Fibroblast of peridontal ligament (primary cell): ENCODE measurements around the gene SH3BGRL3.
A peak's percentile ranks its signal among the peaks of the same experiment; 100 is the strongest.
"Not testable (repeated sequence)": the region's sequence is repeated elsewhere in the genome, so short reads cannot be mapped to it uniquely, and the experiment has no call there.

Experiments
- DNase-seq: peaks from one replicate; pipeline ENCODE4 v3.0.0-alpha.2; 2010; ENCODE audit errors: extremely low read depth

The SH3BGRL3 gene

DNA sequence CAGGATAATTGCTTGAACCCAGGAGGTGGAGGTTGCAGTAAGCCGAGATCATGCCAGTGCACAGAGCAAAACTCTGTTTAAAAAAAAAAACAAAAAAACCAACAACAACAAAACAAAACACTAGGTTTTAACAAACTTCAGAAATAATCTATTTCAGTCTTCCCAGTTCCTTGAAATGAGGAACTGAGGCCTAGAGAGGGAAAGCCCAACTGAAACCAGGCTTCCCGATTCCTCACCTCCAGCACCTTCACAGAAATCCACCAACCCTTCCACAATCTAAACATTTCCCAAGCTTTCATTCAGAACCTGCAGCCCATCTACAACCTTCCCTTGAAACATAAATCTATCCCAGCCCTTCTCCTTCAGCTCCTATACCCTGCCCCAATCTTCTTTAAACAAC, 37.3 kb downstream of the SH3BGRL3 start:
- no peak for DNase-seq

DNA sequence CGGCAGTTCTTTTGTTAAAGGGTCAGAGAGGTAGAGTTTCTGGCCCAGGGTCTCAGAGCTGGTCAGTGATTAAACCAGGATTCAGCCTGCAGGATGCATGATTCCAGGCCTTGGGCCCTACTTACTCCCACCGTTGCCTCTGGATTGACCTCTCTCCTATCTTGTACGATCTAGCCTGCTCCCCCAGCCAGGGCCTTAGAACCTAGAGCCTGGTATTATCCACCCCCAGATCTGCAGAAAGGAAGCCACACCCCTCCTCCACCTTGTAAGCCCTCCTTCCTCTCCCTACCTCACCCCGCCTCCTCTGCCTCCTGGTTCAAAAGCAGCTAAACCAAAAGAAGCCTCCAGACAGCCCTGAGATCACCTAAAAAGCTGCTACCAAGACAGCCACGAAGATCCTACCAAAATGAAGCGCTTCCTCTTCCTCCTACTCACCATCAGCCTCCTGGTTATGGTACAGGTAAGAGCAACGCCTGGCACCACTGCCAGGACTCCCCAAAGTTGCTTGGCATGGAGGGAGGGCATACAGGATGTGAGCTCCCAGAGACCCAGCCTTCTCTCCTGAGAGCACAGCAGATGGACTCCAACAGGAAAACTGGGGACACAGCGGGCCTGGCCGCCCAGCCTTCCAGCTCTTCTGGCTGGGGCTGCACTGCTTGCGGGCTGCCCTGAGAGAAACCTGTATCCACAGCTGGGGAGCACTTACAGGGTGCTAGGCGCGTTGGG, 37.9 kb downstream of the SH3BGRL3 start, which contains the start of gene CD52:
Gene CD52 (plus strand): TSS at position 347 of the 726 bp plus-strand sequence. CDS start 60 bp downstream, at position 407.
- DNase-seq: no peak

DNA sequence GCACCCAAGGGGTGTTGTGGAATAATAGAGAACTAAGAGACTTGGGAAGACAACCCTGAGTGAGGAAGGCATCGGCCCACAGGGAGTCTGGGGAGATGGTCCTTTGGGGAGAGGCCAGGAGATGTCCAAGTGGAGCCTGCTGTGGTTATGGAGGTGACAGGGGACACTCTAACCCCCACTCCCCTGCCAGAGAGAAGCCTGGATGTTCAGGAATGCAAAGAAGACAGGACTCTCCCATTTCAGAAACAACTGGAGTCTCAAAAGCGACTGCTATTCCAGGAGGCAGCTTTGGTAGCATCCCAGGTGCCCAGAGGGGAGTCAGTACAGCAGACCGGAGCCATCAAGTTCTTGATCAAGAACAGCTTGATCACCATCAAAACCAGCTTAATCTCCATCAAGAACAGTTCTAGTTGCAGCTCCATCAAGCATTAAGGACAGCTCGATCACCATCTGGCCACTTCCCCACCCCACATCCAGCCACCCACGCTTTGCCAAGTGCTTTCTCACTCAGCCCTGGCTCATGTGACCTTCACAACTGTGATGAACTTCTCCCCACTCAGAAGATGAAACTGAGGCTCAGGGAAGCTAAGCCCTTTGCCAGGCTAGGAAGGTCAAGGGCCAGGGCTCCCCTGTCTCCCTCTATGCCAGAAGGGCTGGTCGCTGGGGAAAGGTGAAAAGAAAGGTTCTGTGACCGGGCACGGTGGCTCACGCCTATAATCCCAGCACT, 38.6 kb downstream of the SH3BGRL3 start:
- no peak for DNase-seq

DNA sequence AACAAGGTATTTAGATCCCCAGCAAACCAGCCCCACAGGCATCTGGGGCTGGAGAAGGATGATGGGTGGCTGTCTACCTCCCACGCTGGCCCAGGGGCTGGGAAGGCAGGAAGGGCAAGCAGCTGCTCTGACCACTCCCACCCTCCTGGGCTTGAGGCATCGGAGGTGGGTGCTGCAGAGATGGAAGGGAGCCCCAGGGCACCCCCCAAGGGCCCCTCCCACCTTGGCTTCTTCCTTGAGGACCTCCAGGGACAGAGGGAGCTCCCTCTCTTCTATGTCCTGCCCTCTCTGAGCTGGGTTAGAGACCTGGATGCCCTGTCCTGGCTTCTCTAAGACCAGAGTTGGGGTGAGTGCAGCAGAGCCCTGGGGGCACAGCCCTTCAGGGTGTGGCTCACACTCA, 41.0 kb downstream of the SH3BGRL3 start:
- DNase-seq: no peak

DNA sequence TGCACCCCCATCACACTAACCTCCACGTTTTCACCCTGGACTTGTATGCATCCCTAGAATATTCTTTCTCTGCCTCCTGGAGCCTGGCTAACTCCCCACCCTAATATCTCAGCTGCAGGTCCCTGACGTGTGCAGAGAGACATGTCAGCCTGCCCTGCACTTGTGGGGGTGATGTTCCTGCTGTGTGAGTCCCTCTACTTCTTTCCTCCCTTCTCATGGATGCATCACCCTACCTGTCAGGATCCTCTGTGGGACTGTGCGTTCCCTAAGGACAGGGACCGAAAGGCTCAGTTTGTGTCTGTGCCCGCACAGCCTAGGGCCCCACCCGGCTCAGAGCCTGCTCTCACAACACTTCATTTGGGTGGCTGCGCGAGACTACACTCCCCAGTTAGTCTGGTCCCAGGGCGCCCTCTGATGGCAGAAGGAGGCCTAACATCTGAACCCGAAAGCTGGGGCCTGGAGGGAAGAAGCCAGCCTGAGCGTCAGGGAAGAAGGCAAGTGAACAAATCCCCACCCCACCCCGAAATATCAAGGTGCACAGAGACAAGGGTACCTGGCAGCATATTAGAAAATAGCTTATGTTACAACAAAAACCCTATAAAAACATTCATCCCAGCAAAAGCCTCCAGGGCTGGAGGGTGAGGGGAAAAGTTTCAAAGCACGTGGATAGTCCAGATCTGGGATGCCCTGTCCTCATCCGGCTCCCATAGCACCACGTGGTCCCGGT, 41.6 kb downstream of the SH3BGRL3 start:
- peak; percentile 87 for DNase-seq

DNA sequence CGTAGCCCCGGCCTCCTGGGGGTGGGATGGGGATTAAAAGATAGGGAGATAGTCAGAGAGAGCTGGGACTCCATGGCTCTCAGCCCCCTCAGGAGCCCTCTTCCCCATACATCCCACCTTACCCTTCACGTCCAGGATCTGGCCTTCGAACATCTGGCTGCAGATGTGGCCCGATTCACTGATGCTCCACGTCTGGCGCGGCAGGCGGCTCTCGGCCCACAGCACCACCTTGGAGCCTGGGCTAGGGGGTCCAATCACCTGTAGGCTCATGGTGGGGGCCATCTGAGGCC, 42.1 kb downstream of the SH3BGRL3 start:
- DNase-seq: no peak

DNA sequence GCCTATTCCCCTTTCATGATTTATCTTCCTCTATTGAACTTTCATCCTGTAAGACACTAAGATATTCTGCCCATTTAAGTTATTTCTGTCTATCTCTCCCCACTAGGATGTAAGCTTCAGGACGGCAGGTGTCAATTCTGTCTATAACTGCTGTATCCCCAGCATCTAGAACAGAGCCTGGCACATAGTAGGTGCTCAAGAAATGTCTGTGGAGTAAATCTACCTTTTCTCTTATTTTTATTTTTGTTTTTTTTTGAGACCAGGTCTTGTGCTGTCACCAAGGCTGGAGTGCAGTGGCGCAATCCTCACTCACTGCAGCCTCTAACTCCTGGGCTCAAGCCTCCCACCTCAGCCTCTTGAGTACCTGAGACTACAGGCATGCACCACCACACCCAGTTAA, 43.5 kb downstream of the SH3BGRL3 start:
- no peak for DNase-seq

DNA sequence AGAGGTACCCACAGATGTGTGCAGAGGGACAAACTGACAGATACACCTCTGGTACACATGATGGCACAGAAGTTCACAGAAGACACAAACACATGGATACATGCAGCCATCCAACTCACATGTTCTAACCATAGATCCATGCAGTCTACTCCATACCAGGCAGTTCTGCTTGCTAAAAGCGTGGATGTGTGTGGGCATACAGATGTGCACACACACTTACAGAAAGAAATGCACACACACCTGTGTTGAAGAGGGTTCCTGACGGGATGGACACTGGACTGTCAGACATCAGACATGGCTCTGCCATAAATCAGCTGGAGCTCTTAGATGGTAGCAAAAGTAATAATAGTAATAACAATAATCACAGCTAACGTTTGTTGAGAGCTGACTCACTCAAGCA, 44.7 kb downstream of the SH3BGRL3 start:
- DNase-seq: no peak

DNA sequence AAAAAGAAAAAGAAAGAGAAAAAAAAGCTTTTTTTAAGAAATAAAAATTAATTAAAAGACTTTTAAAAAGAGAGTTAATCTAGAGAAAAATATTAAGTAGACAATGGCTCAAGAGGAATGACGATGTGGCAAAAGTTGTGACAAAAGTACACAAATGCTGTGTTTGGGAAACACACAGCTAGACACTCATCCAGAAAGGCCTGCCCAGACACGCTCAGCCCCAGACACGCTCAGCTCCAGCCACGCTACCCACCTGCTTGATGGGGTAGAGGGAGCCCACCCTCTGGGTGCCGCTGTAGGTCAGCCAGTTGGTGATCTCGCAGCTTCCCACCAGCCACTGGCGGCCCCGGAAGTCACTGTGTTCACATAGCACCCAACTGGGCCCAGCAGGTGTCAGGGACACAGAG, 48.1 kb downstream of the SH3BGRL3 start:
- DNase-seq: no peak

DNA sequence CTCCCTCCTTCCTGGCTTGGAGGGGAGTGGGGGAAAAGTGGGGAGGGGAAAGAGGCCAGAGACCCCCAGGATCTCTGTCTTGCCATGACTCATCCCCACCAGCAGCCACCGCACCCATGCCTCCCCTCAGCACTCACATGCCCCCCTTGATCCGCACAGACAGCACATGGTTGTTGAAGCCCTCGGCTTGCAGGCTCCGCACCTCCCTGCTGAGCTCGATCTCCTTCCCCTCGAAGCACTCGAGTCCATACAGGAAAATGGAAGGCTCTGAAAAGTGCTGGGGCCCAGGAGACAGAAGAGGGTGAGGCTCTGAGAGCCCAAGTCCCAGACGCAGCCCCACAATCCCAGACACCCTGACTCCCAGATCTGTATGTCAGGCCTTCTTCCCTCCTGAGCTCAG, 48.7 kb downstream of the SH3BGRL3 start:
- DNase-seq: no peak

DNA sequence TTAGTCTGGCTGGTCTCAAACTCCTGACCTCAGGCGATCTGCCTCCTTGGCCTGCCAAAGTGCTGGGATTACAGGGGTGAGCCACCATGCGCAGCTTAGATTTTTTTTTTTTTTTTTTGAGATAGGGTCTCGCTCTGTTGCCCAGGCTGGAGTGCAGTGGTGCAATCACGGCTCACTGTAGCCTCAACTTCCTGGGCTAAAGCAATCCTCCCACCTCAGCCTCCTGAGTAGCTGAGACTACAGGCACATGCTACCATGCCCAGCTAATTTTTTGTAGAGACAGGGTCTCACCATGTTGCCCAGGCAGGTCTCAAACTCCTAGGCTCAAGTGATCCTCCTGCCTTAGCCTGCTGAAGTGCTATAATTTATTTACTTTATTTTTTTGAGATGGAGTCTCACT, 49.5 kb downstream of the SH3BGRL3 start:
- not testable (repeated sequence) for DNase-seq

DNA sequence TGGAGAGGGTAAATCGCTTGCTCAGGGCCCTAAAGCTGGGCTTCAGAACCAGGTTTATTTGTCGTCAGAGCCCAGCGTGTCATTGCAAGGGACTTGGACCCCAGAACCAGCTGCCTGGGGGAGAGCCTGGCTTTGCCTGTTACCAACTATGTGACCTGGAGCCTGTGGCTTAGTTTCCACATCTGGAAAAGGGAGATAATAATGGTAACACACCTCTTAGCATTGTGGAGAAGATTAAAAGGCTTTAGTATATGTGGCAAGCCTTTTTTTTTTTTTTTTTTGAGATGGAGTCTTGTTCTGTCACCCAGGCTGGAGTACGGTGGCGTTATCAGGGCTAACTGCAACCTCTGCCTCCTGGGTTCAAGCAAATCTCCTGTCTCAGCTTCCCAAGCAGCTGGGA, 50.4 kb downstream of the SH3BGRL3 start:
- DNase-seq: no peak
